PC-3 (cell line): Measurements from ENCODE around the gene IL1RAPL2. TPM values are rescaled to one million over a fixed set of nuclear protein-coding genes. Genes with fewer than 3 reads are reported as not detected.

Source experiments
- ATAC-seq: fragments of 200-7000 bp; cut with Tn5 transposase; 2 replicates; pipeline ENCODE4 v1.9.1; 2020; ENCODE audit warnings: mild to moderate bottlenecking, moderate library complexity
- BruUV-seq: library from RNA; stranded (reverse); fragments of 400-500 nt; replicated peaks from 2 replicates; lab custom pipeline; 2021; lab: Mats Ljungman, UMichigan
- CTCF ChIA-PET: fragments of 300-600 bp; sonication (Branson Sonifier 250); formaldehyde crosslinking; loops from one replicate; lab custom pipeline; 2022; ENCODE audit warnings: antibody characterized with exemption; lab: Charles Lee
- POLR2A ChIA-PET: fragments of 300-600 bp; sonication (Branson Sonifier 250); formaldehyde crosslinking; loops from one replicate; lab custom pipeline; 2022; ENCODE audit warnings: antibody characterized with exemption; ENCODE audit not compliant: unreplicated experiment; lab: Charles Lee
- DNase-seq: peaks from one replicate; pipeline ENCODE4 v3.0.0-alpha.2; 2015
- H2AFZ ChIP-seq: fragments of 300-600 bp; sonication (generic); 2 replicates; pipeline ENCODE4 v1.6.0; 2016; ENCODE audit warnings: antibody characterized with exemption, low read length
- H3F3A ChIP-seq: fragments of 300-600 bp; sonication (generic); one replicate; pipeline ENCODE4 v1.6.0; 2017; ENCODE audit warnings: antibody characterized with exemption, low read length, control low read depth, mild to moderate bottlenecking; ENCODE audit not compliant: unreplicated experiment
- H3K27ac ChIP-seq: fragments of 300-600 bp; sonication (generic); 2 replicates; pipeline ENCODE4 v1.5.1; 2016; ENCODE audit warnings: mild to moderate bottlenecking, low read length
- H3K27me3 ChIP-seq: fragments of 300-600 bp; sonication (generic); 2 replicates; pipeline ENCODE4 v1.6.1; 2016; ENCODE audit warnings: low read length, mixed read lengths
- H3K36me3 ChIP-seq: fragments of 300-600 bp; sonication (generic); 2 replicates; pipeline ENCODE4 v1.6.1; 2016; ENCODE audit warnings: low read depth, mixed run types, low read length, mixed read lengths
- H3K4me1 ChIP-seq: fragments of 300-600 bp; sonication (generic); 2 replicates; pipeline ENCODE4 v1.5.1; 2016; ENCODE audit warnings: low read length; ENCODE audit not compliant: insufficient read depth
- H3K4me2 ChIP-seq: fragments of 300-600 bp; sonication (generic); 2 replicates; pipeline ENCODE4 v1.6.0; 2016; ENCODE audit warnings: low read length
- H3K4me3 ChIP-seq: fragments of 300-600 bp; sonication (generic); 2 replicates; pipeline ENCODE4 v1.5.1; 2016; ENCODE audit warnings: mild to moderate bottlenecking, low read length, mixed read lengths
- H3K79me2 ChIP-seq: fragments of 300-600 bp; sonication (generic); 2 replicates; pipeline ENCODE4 v1.6.1; 2017; ENCODE audit warnings: low read length, mixed read lengths
- H3K9ac ChIP-seq: fragments of 300-600 bp; sonication (generic); 2 replicates; pipeline ENCODE4 v1.6.0; 2016; ENCODE audit warnings: mild to moderate bottlenecking, low read length
- H3K9me2 ChIP-seq: fragments of 300-600 bp; sonication (generic); replicated peaks from 2 replicates; pipeline ENCODE4 v1.6.1; 2016; ENCODE audit warnings: mixed run types, low read length, mixed read lengths
- H3K9me3 ChIP-seq: fragments of 300-600 bp; sonication (generic); 2 replicates; pipeline ENCODE4 v1.6.1; 2016; ENCODE audit warnings: low read length, mixed read lengths
- H4K20me1 ChIP-seq: fragments of 300-600 bp; sonication (generic); 2 replicates; pipeline ENCODE4 v1.6.1; 2016; ENCODE audit warnings: low read length, mixed read lengths
- EZH2 ChIP-seq: fragments of 300-600 bp; sonication (generic); IDR thresholded peaks from one replicate; pipeline ENCODE4 v1.6.1; 2017; ENCODE audit warnings: antibody characterized with exemption, mild to moderate bottlenecking, low read length; ENCODE audit not compliant: unreplicated experiment
- EZH2phosphoT487 ChIP-seq: fragments of 300-600 bp; sonication (generic); IDR thresholded peaks from 2 replicates; pipeline ENCODE4 v1.6.1; 2018; ENCODE audit warnings: mild to moderate bottlenecking, antibody characterized with exemption, low read length, borderline replicate concordance
- intact Hi-C: fragments of 100-400 bp; cut with micrococcal nuclease; formaldehyde crosslinking; loops from 2 replicates; pipeline ENCODE4 v1.9.0; 2023
- total RNA-seq: library from RNA; depleted of rRNA; stranded (reverse); fragments of >200 nt; gene quantifications from 2 replicates; pipeline ENCODE4 v1.2.3, GENCODE V29; 2014
- TF ChIP-seq, protein P1 (sequence below): fragments of 300-600 bp; sonication (generic); conservative IDR thresholded peaks from 2 replicates; pipeline ENCODE4 v1.5.1; 2017; ENCODE audit warnings: antibody characterized with exemption, low read depth, mild to moderate bottlenecking, low read length

Gene IL1RAPL2
- total RNA-seq, 1 experiment from 2014 or later, result 0.62 TPM

GRCh38 chrX:104854188-104854587 lies 288.2 kb downstream of the IL1RAPL2 start:
- DNase-seq (peak; percentile 77), ATAC-seq (peak; percentile 77)
- Histone ChIP-seq H3K27me3 (no peaks in the 10 kb centered on the region), H3K36me3 (no peaks in the 10 kb centered on the region), H3K4me2 (peak overlapping the region; percentile 57), H3K79me2 (no peaks in the 10 kb centered on the region), H3F3A (no peaks in the 10 kb centered on the region), H3K4me3 (no peak overlapping the region), H3K9ac (peak overlapping the region; percentile 11; the same call in 1 of the 2 replicates), H4K20me1 (no peaks in the 10 kb centered on the region), H3K9me3 (no peaks in the 10 kb centered on the region), H3K9me2 (no peaks in the 10 kb centered on the region), H2AFZ (no peak overlapping the region), H3K27ac (peak overlapping the region; percentile 88), H3K4me1 (peaks cover 23% of the 10 kb centered on the region)
- intact Hi-C loops, result loop anchor here (1.0 kb wide), 2 partner anchors 23 to 112 kb away; no protein-coding TSS in a partner anchor
- TF ChIP-seq EZH2, result no peak
- TF ChIP-seq, protein P1, sequence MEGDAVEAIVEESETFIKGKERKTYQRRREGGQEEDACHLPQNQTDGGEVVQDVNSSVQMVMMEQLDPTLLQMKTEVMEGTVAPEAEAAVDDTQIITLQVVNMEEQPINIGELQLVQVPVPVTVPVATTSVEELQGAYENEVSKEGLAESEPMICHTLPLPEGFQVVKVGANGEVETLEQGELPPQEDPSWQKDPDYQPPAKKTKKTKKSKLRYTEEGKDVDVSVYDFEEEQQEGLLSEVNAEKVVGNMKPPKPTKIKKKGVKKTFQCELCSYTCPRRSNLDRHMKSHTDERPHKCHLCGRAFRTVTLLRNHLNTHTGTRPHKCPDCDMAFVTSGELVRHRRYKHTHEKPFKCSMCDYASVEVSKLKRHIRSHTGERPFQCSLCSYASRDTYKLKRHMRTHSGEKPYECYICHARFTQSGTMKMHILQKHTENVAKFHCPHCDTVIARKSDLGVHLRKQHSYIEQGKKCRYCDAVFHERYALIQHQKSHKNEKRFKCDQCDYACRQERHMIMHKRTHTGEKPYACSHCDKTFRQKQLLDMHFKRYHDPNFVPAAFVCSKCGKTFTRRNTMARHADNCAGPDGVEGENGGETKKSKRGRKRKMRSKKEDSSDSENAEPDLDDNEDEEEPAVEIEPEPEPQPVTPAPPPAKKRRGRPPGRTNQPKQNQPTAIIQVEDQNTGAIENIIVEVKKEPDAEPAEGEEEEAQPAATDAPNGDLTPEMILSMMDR, result no peak
- no peak for TF ChIP-seq EZH2phosphoT487
- ChIA-PET CTCF (interaction anchor here (1.4 kb wide), 1 partner anchor 186 kb away, joined by 4 read pairs; no protein-coding TSS in a partner anchor), POLR2A (interaction anchor here (0.8 kb wide), 1 partner anchor 112 kb away, joined by 3 read pairs; no protein-coding TSS in a partner anchor)
- no TSS peak for BruUV-seq

DNA sequence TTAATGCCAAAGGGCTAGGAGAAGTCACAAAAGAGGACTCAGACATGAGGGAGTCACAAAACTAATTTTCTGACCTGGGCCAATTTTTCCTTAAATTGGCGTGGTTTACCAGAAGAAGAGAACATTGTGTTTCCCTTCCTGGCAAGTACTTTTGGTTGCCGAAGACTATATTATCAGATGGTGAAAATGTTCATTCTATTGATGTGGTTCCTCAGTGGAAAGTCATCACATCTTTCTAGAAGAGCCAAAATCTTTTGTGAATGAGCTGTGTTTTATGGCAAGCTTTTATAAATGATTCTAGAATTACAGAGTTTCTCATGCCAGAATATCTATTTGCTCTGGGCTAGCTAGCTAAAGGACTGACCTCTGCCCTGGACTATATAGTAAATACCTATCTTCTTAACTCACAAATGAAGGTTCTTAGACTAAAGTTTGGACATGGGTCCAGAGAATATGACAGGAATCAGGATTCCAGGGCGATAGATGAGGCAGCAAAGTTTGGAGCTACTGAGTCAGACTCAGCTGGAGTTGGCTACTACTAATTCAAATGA lies 288.9 kb downstream of the IL1RAPL2 start:
- peak overlapping the region; percentile 11; the same call in 1 of the 2 replicates for H3K9ac ChIP-seq
- no peak overlapping the region for H3K4me3 ChIP-seq
- H3F3A ChIP-seq, result no peaks in the 10 kb centered on the region
- H3K4me1 ChIP-seq, result peaks cover 23% of the 10 kb centered on the region
- ChIA-PET CTCF (interaction anchor here (0.5 to 1.4 kb wide), 3 partner anchors 68 to 289 kb away, joined by 4 to 7 read pairs (median 4); no protein-coding TSS in a partner anchor), POLR2A (interaction anchor here (0.8 kb wide), 1 partner anchor 113 kb away, joined by 3 read pairs; no protein-coding TSS in a partner anchor)
- no TSS peak for BruUV-seq
- H3K36me3 ChIP-seq, result no peaks in the 10 kb centered on the region
- no peaks in the 10 kb centered on the region for H3K9me3 ChIP-seq
- intact Hi-C loops, result loop anchor here (1.0 kb wide), 2 partner anchors 22 to 113 kb away; no protein-coding TSS in a partner anchor
- H3K27ac ChIP-seq, result peak overlapping the region; percentile 88
- H3K79me2 ChIP-seq, result no peaks in the 10 kb centered on the region
- no peaks in the 10 kb centered on the region for H3K27me3 ChIP-seq
- H3K4me2 ChIP-seq, result peak overlapping the region; percentile 31; the same call in 1 of the 2 replicates
- no peak for TF ChIP-seq EZH2
- TF ChIP-seq EZH2phosphoT487, result no peak
- TF ChIP-seq, protein P1, result no peak
- ATAC-seq (peak; percentile 82), DNase-seq (peak; percentile 75)
- H4K20me1 ChIP-seq, result no peaks in the 10 kb centered on the region
- H3K9me2 ChIP-seq, result no peaks in the 10 kb centered on the region
- no peak overlapping the region for H2AFZ ChIP-seq

- no peaks in the 10 kb centered on the region for H3K9me3 ChIP-seq
- no peak overlapping the region for H3K27ac ChIP-seq
- intact Hi-C loops, result no loop called here
- H4K20me1 ChIP-seq, result no peaks in the 10 kb centered on the region
- H3K4me2 ChIP-seq, result no peak overlapping the region
- no peaks in the 10 kb centered on the region for H3K9me2 ChIP-seq
- H3K4me3 ChIP-seq, result no peak overlapping the region
- H3K4me1 ChIP-seq, result peaks cover 8% of the 10 kb centered on the region
- no peak overlapping the region for H2AFZ ChIP-seq
- no peaks in the 10 kb centered on the region for H3K27me3 ChIP-seq
- H3K79me2 ChIP-seq, result no peaks in the 10 kb centered on the region
- no peaks in the 10 kb centered on the region for H3F3A ChIP-seq
- TF ChIP-seq, protein P1, result no peak
- no peak for TF ChIP-seq EZH2phosphoT487
- no peak for TF ChIP-seq EZH2
- DNase-seq, result no peak
- ATAC-seq, result no peak
- no peaks in the 10 kb centered on the region for H3K36me3 ChIP-seq
- H3K9ac ChIP-seq, result no peak overlapping the region
- BruUV-seq, result no TSS peak
- ChIA-PET POLR2A (no interaction called here), CTCF (interaction anchor here (0.5 kb wide), 1 partner anchor 195 kb away, joined by 3 read pairs; no protein-coding TSS in a partner anchor)
These were observed 297.5 kb downstream of the IL1RAPL2 start for GRCh38 chrX:104863466-104863865.
